GM19468 (cell line): ENCODE data around the gene NR5A1.

Source experiments
- ATAC-seq: cut with Tn5 transposase; IDR thresholded peaks from one replicate; pipeline ENCODE4 v1.9.1; 2021; ENCODE audit warnings: mild to moderate bottlenecking, moderate library complexity, moderate number of reproducible peaks; ENCODE audit not compliant: unreplicated experiment; ENCODE audit errors: extremely low read depth

NR5A1 gene

DNA sequence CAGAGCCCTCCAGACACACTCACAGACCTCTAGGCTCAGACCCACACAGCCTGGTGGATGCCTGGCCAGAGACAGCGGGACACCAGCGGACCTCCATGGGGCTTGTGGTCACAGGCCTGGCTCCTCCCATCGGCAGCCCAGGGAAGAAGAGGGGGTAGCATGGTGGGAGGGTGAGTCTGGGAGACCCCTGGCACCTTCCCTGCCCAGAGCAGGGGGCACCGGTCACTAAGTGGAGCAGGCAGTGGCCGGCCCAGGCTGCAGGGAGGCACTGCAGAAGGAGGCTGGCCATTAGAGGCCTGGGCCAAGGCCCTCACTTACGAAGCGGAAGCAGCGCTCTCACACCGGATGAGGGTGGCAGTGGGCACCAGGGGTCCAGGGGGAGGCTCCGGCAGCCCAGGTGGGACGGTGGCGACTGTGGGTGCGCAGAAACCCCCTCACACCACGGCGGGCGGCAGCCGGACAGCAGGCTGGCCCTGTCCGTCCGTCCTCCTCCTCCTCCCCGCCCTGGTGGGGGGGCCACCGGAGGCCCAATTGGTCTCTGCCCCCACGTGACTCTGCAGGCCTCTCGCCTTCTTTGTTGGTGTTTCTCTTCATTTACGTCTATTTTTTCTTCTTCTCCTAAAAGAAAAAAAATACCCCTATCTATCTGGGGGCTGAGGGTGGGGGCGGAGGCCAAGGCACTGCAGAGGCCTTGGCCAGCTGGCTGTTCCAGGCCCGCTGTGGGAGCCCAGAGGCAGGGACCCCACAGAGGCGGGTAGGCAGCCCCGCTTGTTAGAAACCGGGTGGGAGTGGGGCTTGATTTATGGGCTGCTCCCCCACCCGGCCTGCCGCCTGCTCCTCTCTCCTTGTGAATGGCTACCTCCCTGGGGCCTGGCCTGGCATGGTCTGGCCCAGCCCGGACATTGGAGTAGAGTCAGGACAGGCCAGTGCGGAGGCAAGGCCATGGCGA lies at the start of gene NR5A1:
Gene NR5A1, minus strand, starts transcription at position 469 of the 949 bp plus-strand sequence. CDS start 4,004 bp downstream, outside the sequence.
- ATAC-seq, result no peak

DNA sequence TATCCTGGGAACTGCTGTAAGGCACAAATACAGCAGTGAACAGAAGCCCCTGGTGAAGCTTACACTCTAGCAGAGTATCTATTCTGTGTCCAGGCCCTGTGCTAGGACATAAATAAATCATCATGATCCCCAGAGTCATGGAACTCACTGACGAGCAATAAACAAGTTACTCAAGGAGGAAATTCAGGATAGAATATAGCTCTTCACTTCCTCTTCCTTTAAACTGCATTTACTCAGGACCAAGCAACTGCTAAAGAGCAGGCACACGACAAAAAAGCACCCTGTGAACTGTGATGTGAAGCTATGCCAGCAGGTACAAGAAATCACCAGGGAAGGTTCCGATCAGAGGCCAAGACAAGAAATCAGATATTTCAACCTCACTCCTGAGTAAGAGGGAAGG lies 47.8 kb upstream of the NR5A1 start:
- ATAC-seq, result no peak

GRCh38 chr9:124553738-124554137 lies 46.5 kb upstream of the NR5A1 start:
- no peak for ATAC-seq

DNA sequence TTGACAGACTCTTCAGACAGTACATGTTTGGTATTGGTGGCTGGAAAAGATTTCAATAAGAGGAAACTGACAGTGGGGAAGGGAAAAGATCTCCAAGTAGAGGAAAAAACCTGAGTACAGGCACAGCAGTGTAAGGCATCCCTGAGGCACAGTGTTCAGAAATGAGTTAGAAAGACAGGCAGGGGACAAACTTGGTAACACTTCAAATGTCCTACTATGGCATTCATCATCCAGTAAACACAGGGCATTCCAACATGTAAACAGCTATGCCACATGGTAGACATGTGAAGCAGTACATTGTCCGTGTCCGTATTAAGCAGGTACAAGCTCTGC lies 45.0 kb upstream of the NR5A1 start:
- ATAC-seq, result no peak

DNA sequence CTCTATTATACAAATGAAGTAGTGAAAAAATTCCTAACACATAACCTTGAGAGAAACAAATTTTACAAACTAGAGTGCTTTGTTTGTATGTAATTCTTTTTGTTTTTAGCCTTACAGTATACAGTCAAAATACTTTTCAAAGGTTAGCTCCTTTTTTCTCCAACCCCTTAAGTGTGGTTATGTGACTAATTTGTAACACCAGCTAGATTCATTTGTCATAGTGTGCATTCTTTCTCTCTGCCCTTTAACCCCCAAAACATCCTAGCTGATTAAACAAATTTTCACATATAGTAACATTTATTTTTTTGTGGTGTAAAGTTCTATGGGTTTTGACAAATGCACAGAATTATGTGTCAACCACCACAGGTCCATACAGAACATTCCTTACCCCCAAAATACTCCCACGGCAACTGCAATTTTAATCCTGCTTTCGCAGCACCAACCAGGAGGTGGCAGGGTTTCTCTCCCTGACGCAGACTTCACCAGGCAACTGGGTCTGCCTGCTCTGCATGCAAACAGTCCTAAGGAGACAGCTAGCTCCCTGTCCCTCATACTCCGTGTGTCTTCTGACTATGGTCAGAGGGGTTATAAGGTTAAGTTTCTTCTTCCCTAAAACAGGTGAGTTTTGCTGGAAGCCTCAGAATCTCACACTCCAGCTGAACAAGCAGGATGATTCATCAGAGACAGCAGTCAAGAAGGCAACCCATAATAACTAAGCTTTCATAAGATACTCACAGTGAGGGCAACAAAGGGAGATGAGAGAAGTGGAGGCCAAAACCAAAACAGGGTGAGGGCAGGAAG lies 44.5 kb upstream of the NR5A1 start:
- ATAC-seq, result no peak

- no peak for ATAC-seq
Observed at GRCh38 chr9:124550072-124550471, 42.9 kb upstream of the NR5A1 start.

- ATAC-seq, result no peak
Observed at GRCh38 chr9:124549016-124549415, 41.8 kb upstream of the NR5A1 start.

GRCh38 chr9:124544535-124544934 lies 37.3 kb upstream of the NR5A1 start:
- no peak for ATAC-seq

DNA sequence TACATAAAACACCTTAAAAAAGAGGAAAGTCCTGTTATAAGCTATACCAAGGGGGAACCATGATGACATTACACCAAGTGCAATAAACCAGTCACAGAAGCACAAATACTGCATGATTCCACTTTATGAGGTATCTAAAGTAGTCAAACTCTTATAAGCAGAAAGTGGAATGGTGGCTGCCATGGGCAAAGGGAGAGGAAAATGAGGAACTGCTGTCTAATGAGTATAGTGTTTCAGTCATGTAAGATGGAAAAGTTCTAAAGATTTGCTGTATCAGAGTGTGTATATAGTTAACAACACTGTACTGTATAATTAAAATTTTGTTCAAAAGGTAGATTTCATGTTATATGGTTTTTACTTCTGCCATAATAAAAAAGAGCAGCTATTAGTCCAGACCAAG lies 34.6 kb upstream of the NR5A1 start:
- ATAC-seq, result no peak

- ATAC-seq, result no peak
Observed at GRCh38 chr9:124537926-124538325, 30.7 kb upstream of the NR5A1 start.

DNA sequence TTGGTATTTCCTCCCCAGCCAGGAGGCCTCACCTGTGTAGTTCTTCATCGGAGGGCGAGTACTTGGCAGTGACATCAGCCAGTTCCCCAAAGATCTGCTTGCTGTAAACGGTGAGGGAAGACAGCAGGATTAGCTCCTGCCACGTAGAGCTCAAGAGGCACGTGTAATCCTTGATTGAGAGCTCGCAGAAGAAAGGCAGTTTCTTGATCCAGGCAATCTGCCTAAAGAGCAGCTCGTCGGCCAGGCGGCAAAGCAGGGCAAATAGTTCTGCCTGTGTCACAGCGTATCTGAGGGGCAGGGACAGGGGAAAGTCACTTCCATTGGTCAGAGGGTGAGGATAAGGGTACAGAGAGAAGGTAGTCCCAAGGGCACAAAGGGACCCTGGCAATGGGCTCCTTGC lies 28.6 kb upstream of the NR5A1 start:
- ATAC-seq, result no peak

GRCh38 chr9:124532897-124533296 lies 25.7 kb upstream of the NR5A1 start:
- no peak for ATAC-seq

- no peak for ATAC-seq
Observed at GRCh38 chr9:124531115-124531514, 23.9 kb upstream of the NR5A1 start.

- ATAC-seq, result no peak
Observed at GRCh38 chr9:124530246-124530645, 23.0 kb upstream of the NR5A1 start.

DNA sequence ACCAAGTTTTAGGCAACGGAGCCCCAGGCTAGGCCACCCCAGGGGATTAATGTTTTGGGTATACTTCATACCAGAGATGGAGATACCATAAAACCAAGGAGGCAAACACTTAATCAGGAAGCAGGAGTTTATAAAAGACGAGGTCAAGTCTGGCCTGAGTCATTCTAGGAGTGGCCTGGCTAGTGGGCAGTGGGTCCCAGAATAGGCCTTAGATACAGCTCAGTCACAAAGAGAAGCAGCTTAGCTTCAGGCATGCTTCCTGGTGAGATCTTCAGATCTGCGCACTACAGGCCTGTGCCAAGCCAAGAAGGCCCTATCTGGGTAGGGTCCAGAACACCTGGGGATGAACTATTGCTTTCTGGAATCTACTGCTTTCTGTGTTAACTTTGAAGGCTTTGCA lies 20.6 kb upstream of the NR5A1 start:
- ATAC-seq, result no peak

GRCh38 chr9:124526174-124526573 lies 19.0 kb upstream of the NR5A1 start:
- ATAC-seq, result no peak

DNA sequence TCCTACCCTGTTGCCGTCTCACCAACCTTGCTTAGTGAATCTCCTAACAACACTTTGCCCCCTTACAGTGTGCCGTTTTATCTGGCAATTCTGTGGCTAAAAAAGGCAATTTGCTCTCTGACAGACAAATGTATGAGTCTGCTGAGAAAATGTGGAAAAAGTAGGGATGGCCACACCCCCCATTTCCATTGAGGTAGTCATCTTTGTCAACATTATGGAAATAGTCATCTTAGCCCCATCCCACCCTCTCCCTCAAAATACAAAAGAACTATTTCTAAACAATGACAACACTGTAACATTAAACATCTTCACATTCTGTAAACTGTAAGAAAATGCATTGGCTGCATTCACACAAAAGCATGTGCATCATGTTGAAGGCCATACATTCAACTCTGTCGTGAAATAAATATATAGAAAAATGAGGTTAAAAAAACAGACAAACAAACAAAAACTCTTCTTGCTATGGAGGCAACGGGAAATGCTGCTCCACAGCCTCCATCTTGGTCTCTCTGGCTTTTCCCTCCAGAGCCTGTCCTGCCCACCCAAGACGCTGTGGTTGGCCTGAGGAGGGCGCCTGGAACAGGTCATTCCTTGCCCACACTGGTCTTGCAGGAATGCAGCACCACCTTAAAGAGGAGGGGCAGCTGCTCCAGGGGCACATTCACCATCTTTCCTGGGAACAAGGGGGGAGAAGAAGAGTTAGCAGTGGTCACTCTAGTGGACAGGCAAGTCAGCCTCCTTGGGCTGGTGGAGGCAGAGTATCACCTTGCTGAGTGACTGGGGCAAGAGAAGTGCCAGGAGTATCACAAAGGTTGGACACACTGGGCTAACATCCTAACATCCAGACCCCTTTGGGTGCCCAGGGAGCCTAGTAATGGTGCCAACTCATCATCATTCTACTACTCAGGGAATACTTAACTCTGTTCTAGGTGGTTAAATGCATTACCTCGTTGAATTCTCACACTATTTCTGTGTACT lies 15.2 kb upstream of the NR5A1 start:
- no peak for ATAC-seq

GRCh38 chr9:124521142-124521541 lies 13.9 kb upstream of the NR5A1 start:
- no peak for ATAC-seq

DNA sequence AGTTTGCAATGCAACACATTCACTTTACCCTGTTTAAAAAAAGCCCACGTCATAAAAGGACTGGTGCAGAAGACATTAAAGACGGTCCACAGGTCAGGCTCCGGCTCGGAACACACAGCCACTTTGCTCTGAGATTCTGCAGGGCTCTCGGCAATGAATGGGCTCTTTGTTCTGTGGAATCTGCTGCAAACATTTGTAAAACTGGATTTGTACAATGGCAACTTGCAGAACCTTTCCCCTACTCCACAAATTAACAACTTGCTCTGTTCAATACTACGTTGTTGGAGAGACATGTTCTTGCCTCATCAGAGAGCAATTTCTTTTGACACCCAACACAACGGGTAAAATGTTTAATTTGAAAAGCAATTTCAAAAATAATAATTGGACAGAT lies 13.0 kb upstream of the NR5A1 start:
- no peak for ATAC-seq

- ATAC-seq, result no peak
Observed at GRCh38 chr9:124518116-124518515, 10.9 kb upstream of the NR5A1 start.
